GM18499 (cell line): ENCODE data around the gene WDR27.

Experiments
- ATAC-seq: cut with Tn5 transposase; IDR thresholded peaks from one replicate; pipeline ENCODE4 v1.9.1; 2021; ENCODE audit warnings: moderate number of reproducible peaks; ENCODE audit not compliant: insufficient read depth, unreplicated experiment

WDR27 gene

DNA sequence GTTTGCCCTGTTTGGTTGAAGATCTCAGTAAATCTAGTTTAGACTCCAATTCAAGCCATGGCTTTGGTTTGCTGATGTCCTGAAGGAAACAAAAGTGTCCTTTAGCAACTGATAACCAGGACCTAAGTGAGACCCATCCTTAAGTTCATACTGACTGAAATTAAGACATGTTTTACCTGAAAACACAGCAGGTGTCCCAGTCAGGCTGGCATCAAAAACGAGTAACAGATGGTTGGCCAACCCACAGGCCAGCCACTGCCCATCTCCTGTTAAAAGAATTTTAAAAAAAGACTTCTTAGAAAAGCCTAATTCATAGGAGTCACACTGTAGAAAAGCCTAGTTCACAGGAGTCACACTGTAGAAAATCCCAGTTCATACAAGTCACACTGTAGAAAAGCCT is 58.3 kb downstream of the WDR27 start:
- no peak for ATAC-seq

DNA sequence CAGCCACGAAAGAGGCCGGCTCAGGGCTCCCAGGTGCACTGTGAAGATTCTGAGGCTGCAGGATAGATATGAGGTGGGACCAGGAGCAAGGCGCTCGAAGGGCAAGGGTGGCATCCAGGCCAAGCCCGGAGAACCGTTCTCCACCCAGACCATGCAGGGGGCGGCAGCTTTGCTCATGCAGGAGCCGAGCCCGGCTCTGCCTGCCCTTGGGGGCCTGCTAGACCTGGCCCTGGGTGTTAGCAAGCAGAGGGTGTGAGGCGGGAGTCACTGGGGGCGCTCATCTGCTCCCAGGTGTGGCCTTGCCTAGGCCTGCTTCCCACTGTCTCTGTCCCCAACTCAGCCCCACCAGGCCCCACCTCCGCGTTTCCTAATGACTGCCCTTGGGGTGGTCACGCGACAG is 59.4 kb downstream of the WDR27 start:
- no peak for ATAC-seq

- ATAC-seq, result no peak
Observed at GRCh38 chr6:169641461-169642085, 60.3 kb downstream of the WDR27 start.

GRCh38 chr6:169640983-169641382 is 60.8 kb downstream of the WDR27 start:
- no peak for ATAC-seq

DNA sequence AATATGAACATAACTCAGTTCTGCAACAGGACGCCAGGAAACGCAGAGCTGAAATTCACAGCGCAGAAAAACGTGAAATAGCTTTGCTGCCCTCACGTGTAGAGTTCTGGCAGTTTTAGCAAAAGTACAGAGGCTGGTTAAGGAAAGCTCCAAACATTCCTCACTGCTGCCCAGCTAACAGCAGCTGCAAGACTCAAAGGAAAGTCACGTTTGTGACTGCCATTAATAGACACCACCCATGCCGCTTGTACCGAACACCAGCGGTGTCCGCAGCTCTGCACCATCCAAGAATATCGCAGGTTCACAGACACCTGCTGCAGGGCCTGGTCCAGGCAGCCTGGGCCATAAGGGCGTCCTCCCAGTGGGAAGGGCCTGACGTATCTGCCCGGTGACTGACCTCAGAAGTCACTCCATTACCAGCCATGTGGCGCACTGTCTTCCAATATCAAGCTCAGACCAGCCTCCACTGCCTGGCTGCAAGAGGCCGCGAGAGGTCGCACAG is 61.4 kb downstream of the WDR27 start:
- ATAC-seq, result no peak

DNA sequence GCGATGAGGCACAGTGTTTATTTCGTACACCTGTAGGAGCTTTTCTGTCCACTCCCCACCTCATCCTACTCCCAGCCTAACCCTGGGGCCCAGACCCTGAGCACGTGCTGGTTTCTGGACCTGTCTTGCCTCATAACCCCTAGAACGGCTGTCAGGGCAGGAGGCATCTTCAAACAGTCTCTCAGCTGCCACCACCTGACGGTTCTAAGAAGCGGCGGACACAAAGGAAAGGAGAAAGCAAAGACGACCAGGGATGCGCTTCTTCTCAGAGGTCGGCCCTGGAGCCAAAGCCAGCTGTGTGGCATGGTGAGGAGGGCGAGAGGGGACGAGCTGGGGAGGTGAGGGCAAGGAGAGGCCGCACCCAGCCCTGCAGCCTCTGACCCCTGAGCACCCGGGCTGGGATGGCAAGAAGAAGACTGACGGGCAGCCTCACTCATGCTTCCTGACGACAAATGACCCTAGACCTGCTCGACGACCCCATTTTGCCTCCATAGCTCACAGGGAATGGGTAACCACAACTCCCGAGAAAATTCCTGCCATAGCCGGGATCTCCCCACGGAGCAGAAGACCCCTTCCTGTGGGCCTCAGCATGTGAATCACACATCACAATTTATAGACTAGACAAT is 62.1 kb downstream of the WDR27 start:
- ATAC-seq, result no peak

GRCh38 chr6:169638915-169639314 is 62.9 kb downstream of the WDR27 start:
- no peak for ATAC-seq

GRCh38 chr6:169638388-169638787 is 63.4 kb downstream of the WDR27 start:
- ATAC-seq, result no peak

GRCh38 chr6:169635345-169635744 is 66.5 kb downstream of the WDR27 start:
- no peak for ATAC-seq

DNA sequence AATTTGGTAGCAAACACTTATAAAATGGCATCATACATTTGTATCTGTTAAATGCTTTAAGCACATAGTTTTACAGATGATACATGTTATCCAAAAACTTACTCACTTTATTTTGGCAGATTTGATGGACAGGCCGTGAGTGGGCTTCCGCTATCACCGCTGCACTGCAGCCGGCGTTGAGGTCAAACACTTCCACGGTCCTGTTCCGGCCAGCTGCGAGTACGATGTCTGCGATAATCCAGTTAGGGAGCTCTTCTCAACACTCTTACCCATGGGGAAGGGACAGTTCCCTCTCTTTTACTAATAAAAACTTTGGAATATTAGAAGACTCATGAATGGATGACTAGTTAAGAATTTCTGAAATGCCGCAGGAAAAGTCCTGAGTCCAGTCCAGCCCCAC is 69.0 kb downstream of the WDR27 start:
- no peak for ATAC-seq

DNA sequence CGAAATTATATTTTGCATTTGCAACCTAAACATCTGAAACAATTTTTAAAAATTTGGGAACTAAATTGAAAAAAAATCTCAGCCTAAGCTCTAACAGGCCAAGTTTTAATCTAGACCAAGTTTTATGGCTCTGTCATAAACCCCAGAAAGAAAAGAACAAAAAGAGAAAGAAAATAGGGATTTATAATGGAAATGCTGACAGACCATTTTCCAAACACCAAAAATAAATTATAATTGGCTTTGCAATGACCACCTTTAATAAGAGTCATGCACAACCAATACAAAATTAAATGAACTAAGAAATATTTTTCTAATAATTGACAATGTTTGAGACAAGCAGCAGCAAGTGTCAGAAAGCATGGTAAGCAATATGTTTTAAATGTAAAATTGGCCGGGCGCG is 72.6 kb downstream of the WDR27 start:
- no peak for ATAC-seq

DNA sequence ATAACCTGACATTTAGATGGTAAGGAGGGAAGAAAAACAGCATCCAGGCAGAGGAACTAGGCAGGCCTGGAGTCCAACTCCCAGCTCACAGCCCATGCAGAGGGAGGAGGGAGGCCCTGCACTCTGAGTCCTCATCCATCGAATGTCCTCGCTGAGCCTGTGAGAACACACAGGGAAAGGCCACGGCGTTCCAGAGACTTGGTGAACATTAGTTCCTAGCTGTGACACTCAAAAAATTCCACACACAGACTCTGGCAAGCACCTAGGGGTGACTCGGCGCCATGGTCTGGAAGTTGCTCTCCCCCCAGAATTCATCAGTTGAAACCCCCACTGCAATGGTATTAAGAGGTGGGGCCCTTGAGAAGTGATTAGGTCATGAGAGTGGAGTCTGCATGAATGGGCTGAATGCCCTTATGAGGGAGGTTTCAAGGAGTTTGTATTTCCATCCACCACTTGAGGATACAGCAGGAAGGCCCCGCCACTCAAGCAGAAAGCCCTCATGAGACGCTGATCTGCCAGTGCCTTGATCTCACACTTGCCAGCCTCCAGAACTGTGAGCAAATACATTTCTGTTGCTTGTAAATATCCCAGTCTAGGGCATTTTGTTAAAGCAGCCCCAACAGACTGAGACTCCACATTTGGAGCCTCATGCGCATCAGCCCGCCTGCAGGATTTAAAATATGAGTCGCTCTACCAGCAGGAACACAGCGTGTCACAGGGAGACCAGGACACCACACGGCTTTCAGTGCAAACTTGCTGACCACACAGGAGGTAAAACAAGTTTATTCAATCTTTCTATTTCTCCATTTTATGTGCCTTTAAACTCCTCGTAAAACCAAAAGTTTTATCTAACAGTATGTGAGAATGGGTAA is 73.9 kb downstream of the WDR27 start:
- no peak for ATAC-seq

GRCh38 chr6:169626649-169627048 is 75.2 kb downstream of the WDR27 start:
- no peak for ATAC-seq

GRCh38 chr6:169626169-169626568 is 75.7 kb downstream of the WDR27 start:
- ATAC-seq, result no peak

GRCh38 chr6:169625376-169625775 is 76.5 kb downstream of the WDR27 start:
- ATAC-seq, result no peak

- ATAC-seq, result no peak
Observed at GRCh38 chr6:169624785-169625184, 77.0 kb downstream of the WDR27 start.

- ATAC-seq, result no peak
Observed at GRCh38 chr6:169623975-169624374, 77.9 kb downstream of the WDR27 start.

DNA sequence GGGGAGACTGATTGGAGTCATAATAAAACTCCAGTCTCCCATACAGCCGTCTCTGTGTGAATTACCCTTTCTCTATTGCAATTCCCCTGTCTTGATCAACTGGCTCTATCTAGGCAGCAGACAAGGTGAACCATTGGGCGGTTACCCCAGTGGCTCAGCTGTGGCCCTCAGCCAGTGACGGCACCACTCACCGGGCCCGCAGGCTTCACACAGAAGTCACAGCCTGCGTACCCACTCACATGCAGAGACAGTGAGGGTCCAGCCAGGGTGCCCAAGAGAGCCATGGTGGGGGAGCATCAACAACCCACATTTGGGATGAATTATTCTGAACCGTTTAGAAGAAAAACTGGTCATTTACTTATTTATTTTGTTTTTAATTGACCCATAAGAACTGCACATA is 78.5 kb downstream of the WDR27 start:
- ATAC-seq, result no peak

DNA sequence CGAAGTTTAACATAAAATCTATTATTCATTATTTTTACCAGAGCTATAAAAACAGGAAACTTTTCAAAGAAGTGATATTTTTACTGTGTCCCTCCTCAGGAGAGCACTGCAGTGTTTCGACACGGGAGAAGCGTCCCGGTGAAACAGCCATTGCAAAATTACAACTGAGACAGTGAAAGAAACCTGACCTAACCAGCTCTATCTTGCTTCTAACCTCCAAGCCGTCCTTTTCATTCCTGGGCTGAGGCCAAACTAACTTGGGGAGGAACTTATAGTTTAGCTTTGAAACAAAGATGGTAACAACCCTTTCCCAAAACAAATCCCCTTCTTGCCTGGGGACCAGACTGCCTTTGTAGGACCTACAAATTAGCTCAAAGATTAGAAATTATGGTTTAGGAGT is 79.2 kb downstream of the WDR27 start:
- no peak for ATAC-seq

GRCh38 chr6:169621311-169621710 is 80.5 kb downstream of the WDR27 start:
- no peak for ATAC-seq
